ENCODE data around the gene AP4S1. TPM values are rescaled to one million over a fixed set of nuclear protein-coding genes. Genes with fewer than 3 reads are reported as not detected.
A peak's percentile ranks its signal among the peaks of the same experiment; 100 is the strongest.

AP4S1 gene
- total RNA-seq, 1 donor: 5.6 TPM

DNA sequence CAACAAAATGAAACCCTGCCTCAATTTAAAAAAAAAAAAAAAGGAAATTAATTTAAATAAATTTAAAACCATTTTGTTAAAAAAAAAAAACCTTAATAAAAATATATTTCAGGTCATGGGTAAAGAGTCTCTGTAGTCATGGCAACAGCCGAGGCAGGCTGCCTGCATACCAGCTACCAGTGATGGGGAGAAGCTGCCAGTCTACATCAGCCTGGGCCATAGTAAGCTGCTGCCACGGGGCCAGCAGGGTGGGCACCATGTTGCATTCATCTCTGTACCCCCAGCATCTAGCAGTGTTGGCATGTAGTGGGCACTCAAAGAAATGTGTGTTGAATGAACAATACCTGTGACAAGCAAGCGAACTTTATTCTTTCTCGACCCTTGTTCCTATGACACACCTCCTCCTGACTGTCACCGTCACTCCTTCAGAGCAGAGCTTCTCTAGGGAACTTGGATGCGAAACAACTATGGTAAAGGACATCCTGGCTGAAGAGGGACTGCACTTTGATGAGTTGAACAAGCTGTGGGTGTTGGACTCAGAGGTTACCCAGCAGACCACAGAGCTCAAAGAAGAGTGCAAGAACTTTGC, 7.3 kb upstream of the AP4S1 start:
- no peak for DNase-seq (ENCODE audit: low read depth)
- TF ChIP-seq, protein P1, sequence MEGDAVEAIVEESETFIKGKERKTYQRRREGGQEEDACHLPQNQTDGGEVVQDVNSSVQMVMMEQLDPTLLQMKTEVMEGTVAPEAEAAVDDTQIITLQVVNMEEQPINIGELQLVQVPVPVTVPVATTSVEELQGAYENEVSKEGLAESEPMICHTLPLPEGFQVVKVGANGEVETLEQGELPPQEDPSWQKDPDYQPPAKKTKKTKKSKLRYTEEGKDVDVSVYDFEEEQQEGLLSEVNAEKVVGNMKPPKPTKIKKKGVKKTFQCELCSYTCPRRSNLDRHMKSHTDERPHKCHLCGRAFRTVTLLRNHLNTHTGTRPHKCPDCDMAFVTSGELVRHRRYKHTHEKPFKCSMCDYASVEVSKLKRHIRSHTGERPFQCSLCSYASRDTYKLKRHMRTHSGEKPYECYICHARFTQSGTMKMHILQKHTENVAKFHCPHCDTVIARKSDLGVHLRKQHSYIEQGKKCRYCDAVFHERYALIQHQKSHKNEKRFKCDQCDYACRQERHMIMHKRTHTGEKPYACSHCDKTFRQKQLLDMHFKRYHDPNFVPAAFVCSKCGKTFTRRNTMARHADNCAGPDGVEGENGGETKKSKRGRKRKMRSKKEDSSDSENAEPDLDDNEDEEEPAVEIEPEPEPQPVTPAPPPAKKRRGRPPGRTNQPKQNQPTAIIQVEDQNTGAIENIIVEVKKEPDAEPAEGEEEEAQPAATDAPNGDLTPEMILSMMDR (IDR thresholded peaks at IDR 0.05; ENCODE audit: insufficient read depth, low read depth, low read length): no peak
- H3K4me3 ChIP-seq (ENCODE audit: low read depth, low read length): no peak overlapping the region

DNA sequence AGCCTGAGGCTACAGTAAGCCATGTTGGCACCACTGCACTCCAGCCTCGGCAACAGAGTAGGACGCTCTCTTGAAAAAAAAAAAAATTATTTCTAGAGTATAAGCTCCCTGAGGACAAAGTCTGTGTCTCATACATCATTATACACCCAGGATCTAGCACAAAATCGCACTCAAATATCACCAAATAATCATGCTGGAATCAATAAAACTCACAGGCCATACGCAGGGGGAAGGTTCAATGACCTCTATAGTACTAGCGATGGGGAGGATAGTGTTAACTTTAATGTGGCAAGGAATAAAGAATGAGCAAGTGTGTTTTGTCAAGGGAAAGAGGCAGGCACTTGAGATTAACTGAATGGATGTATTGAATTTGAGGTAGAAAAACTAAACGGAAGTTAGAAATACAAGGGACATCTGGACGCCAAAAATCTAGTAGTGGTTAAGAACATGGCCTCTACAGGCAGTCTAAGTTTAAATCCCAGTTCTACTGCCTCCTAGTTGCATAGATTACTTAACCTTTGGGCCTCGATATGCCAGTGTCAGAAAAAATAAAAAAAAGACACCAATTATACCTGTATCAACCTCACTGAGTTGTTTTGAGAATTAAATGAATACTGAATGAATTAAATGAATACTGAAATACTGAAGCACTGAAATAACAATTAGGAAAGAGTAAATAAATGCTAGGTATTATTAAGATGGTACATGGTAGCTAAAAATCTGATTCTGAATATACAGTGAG, 4.4 kb upstream of the AP4S1 start:
- no peak for DNase-seq (ENCODE audit: low read depth)
- TF ChIP-seq, protein P1 (IDR thresholded peaks at IDR 0.05; ENCODE audit: insufficient read depth, low read depth, low read length): no peak

DNA sequence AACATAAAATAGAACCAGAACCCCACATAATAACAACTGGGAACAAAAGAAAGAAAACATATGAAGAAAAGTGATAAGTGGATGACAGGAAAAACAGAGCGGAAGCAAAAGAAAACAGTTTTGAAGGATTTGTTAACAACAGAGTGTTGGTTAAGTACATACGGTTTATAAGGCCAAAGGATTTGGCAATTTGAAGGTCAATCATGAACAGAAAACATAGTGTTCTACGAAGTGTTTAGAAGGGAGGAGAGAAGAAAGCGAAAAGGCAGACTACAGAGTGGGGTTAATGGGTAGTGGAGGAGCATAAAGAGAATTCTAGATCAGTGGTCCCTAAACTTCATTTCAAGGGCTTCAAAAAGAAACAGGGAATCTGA, 3.9 kb upstream of the AP4S1 start:
- no peak for DNase-seq (ENCODE audit: low read depth)
- TF ChIP-seq, protein P1 (IDR thresholded peaks at IDR 0.05; ENCODE audit: insufficient read depth, low read depth, low read length): no peak
- H3K4me3 ChIP-seq (ENCODE audit: low read depth, low read length): no peak overlapping the region

More for the DNA sequence above, 4.4 kb upstream of the AP4S1 start:
- H3K4me3 ChIP-seq (ENCODE audit: low read depth, low read length): no peak overlapping the region

DNA sequence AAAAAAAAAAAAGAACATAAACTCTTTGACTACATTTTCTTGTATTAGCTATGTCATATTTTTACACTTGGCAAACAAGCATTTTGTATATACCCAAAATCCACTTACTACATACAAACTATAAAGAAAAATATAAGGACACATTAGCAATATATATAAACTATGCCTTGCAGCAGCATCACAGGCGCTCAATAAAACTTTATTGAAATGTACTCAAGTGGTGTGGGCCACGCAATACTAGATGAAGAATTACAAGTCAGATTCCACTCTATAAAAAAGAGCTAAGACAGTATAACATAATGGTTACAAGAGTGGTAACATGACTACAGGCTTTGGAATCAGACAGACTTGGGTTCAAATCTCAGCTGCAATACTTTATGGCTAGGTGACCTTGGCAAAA, 3.1 kb upstream of the AP4S1 start:
- DNase-seq (ENCODE audit: low read depth): no peak
- TF ChIP-seq, protein P1 (IDR thresholded peaks at IDR 0.05; ENCODE audit: insufficient read depth, low read depth, low read length): no peak
- no peak overlapping the region for H3K4me3 ChIP-seq (ENCODE audit: low read depth, low read length)

DNA sequence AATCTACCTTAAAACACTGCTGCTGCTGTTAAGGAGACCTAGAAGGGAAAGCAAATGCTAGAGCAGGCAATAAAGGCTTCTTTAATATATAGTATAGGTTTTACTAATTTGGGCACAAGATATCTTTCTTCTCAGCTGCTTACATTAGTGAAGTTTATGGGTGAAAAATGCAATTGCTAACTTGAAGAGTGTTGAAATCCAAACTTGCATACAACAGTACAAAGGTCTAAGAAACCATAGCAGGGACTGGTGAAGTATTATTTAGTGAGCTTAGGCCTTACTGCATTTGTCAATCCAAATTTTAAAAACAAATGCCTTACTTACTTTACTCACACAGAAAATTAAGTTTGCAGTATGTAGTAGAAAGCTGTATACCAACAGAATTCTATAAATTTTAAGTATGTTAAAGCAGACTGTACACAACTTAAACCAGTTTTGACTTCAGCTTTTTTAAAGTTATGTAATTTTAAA, 1.4 kb upstream of the AP4S1 start:
- TF ChIP-seq, protein P1 (IDR thresholded peaks at IDR 0.05; ENCODE audit: insufficient read depth, low read depth, low read length): no peak
- H3K4me3 ChIP-seq (ENCODE audit: low read depth, low read length): peak overlapping the region; percentile 92
- DNase-seq (ENCODE audit: low read depth): peak; percentile 29

DNA sequence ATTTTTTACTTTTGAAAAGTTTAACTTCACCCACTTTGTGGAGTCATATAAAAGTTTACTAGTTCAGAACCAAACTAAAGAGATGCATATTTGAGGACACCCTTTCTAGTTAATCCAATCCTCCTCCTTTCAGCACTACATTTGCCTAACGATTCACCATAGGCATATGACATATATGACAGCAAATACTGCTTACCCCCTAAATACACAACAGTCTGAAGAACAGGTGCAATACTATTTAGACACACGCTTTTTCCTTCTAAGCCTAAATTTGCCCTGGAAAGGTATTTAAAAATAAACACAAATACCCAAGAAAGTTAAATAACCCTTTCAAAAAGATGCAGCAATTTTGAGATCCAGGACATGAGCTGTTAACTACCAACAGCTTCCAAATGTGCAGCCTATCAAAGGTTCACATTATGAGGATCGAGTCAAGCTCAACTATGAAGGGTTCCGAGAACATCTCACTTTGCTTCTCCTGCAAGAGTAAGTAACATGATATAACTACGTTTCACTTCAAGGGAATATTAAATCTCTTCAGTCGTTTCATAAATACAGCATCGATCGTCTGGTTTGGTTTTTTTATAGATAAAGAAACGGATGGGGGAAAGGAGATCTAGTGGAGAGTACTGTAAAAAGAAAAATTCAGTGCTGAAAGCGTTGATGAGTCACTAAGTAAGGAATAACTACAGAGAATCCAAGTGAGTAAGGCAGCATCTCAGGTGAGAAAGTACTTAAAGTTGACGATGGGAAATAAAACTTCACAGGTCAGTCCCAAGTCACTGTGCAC, 677 bp upstream of the AP4S1 start:
- peak; percentile 31 for DNase-seq (ENCODE audit: low read depth)
- peak overlapping the region; percentile 92 for H3K4me3 ChIP-seq (ENCODE audit: low read depth, low read length)

More for the DNA sequence above, 677 bp upstream of the AP4S1 start:
- TF ChIP-seq, protein P1 (IDR thresholded peaks at IDR 0.05; ENCODE audit: insufficient read depth, low read depth, low read length): no peak
